ENCODE data around the gene VTN.

The VTN gene

GRCh38 chr17:28368915-28369683, 1.0 kb downstream of the VTN start:
- H3K36me3 ChIP-seq (ENCODE audit: insufficient read depth, low read length), result no peaks in the 10 kb centered on the region
- H3K9ac ChIP-seq (ENCODE audit: low read depth, low read length), result no peak overlapping the region
- peaks cover 13% of the 10 kb centered on the region for H3K4me1 ChIP-seq (ENCODE audit: insufficient read depth, low read length)
- H3K9me3 ChIP-seq (ENCODE audit: control insufficient read depth, insufficient read depth, low read length), result no peaks in the 10 kb centered on the region

- Histone ChIP-seq H3K9me3 (ENCODE audit: control insufficient read depth, insufficient read depth, low read length) (no peaks in the 10 kb centered on the region), H3K9ac (ENCODE audit: low read depth, low read length) (no peak overlapping the region), H3K36me3 (ENCODE audit: insufficient read depth, low read length) (no peaks in the 10 kb centered on the region), H3K4me1 (ENCODE audit: insufficient read depth, low read length) (peaks cover 13% of the 10 kb centered on the region)
These were observed 1.7 kb downstream of the VTN start for GRCh38 chr17:28368306-28368831.

DNA sequence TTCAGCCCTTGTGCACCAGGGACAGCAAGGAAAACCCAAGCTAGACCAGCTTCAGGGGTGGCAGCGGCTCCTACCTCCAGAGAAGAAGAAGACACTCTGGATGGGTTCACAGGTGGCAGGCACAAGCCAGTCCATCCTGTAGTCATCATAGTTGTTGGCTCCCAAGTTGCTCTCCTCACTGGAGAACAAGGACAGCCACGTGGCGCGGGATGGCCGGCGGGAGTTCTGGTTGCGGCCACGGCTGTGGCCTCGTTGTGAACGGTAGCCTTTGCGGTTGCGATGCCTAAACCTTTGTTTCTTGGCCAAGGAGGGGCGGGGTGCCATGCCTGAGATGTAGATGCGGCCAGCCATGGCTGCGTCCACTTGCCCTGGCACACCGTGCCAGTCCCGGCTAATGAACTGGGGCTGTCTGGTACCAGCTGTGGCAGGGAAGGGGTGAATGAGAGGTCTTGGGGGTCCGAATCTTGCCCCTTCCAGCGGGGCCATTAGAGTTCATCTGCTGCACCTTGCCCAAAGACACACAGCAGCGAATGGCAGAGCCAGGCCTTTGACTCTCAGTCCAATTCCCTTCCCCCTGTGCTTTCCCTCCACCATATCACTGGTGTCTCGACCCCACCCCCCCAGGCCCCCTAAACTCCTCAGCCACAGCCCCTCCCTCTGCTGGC, 2.3 kb downstream of the VTN start:
- H3K36me3 ChIP-seq (ENCODE audit: insufficient read depth, low read length), result no peaks in the 10 kb centered on the region; the same call in 1 of the 2 replicates
- H3K4me1 ChIP-seq (ENCODE audit: insufficient read depth, low read length), result peaks cover 13% of the 10 kb centered on the region
- no peaks in the 10 kb centered on the region for H3K9me3 ChIP-seq (ENCODE audit: control insufficient read depth, insufficient read depth, low read length)
- H3K9ac ChIP-seq (ENCODE audit: low read depth, low read length), result no peak overlapping the region

DNA sequence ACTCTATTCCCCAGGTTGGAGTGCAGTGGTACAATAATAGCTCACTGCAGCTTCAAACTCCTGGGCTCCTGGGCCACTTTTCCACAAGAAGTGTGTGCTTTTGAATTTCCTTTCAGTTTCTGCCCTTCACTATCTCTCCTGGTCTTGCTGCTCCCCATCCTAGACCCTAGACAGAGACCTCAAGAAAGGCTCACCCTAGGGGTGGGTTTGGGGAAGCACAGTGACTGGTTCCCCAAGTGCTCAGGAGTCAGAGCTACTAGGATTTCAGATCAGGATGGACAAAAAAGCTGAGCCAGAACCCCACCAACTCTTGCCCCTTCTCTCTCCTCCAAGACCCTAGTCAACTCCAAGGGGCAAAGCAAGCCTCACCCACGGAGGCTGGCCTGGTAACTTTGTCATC, 3.5 kb downstream of the VTN start:
- H3K36me3 ChIP-seq (ENCODE audit: insufficient read depth, low read length), result no peaks in the 10 kb centered on the region; the same call in 1 of the 2 replicates
- H3K9me3 ChIP-seq (ENCODE audit: control insufficient read depth, insufficient read depth, low read length), result no peaks in the 10 kb centered on the region
- H3K4me1 ChIP-seq (ENCODE audit: insufficient read depth, low read length), result peaks cover 13% of the 10 kb centered on the region
- no peak overlapping the region for H3K9ac ChIP-seq (ENCODE audit: low read depth, low read length)

GRCh38 chr17:28365487-28365886, 4.6 kb downstream of the VTN start:
- no peaks in the 10 kb centered on the region for H3K9me3 ChIP-seq (ENCODE audit: control insufficient read depth, insufficient read depth, low read length)
- H3K9ac ChIP-seq (ENCODE audit: low read depth, low read length), result no peak overlapping the region
- H3K4me1 ChIP-seq (ENCODE audit: insufficient read depth, low read length), result peaks cover 7% of the 10 kb centered on the region
- no peaks in the 10 kb centered on the region; the same call in 1 of the 2 replicates for H3K36me3 ChIP-seq (ENCODE audit: insufficient read depth, low read length)

DNA sequence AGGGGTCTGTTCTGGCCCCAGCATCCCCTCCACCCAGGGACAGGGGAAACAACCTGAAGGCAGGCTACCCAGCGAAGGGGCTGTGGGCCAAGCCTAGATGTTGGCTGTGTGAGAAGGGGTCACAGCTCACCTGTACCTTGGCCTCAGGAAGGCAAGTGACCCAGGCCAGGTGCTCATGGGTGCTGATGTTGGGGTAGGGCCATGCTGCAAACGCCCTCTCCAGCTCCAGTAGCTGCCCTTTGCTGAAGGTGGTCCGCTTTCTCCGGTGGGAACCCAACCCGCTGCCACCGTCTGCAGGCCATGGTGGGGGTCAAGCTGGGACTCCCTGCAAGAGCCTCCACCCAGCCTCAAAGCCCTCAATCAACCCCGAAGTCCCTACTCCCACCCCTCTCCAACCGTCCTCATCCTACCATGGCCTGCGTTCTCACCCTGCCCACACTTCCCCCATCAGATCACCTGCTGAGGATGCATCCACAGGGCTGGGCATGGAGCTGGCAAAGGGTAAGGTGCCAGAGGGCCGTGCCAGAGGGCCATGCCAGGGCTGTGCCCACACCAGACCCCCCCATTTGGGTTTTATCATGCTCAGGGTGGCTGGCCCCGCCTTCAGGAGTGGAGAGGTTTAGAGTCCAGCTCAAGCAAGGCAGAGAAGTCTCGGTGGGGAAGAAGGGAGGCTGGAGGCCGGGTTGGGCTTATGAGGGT, 5.3 kb downstream of the VTN start, which contains the start of gene SEBOX:
SEBOX (minus strand) TSS at position 535 of the 699 bp plus-strand sequence; CDS start at position 487, 48 bp downstream.
- peaks cover under 1% of the 10 kb centered on the region; the same call in 1 of the 2 replicates for H3K4me1 ChIP-seq (ENCODE audit: insufficient read depth, low read length)
- no peaks in the 10 kb centered on the region for H3K9me3 ChIP-seq (ENCODE audit: control insufficient read depth, insufficient read depth, low read length)
- no peak within 1 kb of the TSS for H3K9ac ChIP-seq (ENCODE audit: low read depth, low read length)
- H3K36me3 ChIP-seq (ENCODE audit: insufficient read depth, low read length), result no peaks in the 10 kb centered on the region; the same call in 1 of the 2 replicates

GRCh38 chr17:28363776-28364650, 6.1 kb downstream of the VTN start:
- Histone ChIP-seq H3K36me3 (ENCODE audit: insufficient read depth, low read length) (peaks cover 5% of the 10 kb centered on the region; the same call in 1 of the 2 replicates), H3K4me1 (ENCODE audit: insufficient read depth, low read length) (no peaks in the 10 kb centered on the region), H3K9ac (ENCODE audit: low read depth, low read length) (no peak overlapping the region), H3K9me3 (ENCODE audit: control insufficient read depth, insufficient read depth, low read length) (no peaks in the 10 kb centered on the region)

- Histone ChIP-seq H3K9me3 (ENCODE audit: control insufficient read depth, insufficient read depth, low read length) (no peaks in the 10 kb centered on the region), H3K9ac (ENCODE audit: low read depth, low read length) (no peak overlapping the region), H3K36me3 (ENCODE audit: insufficient read depth, low read length) (peaks cover 5% of the 10 kb centered on the region; the same call in 1 of the 2 replicates), H3K4me1 (ENCODE audit: insufficient read depth, low read length) (peaks cover 4% of the 10 kb centered on the region)
These were observed 6.9 kb downstream of the VTN start for GRCh38 chr17:28363186-28363585.

- peaks cover 11% of the 10 kb centered on the region for H3K36me3 ChIP-seq (ENCODE audit: insufficient read depth, low read length)
- H3K4me1 ChIP-seq (ENCODE audit: insufficient read depth, low read length), result peaks cover 12% of the 10 kb centered on the region
- H3K9ac ChIP-seq (ENCODE audit: low read depth, low read length), result peak overlapping the region; percentile 98
- H3K9me3 ChIP-seq (ENCODE audit: control insufficient read depth, insufficient read depth, low read length), result no peaks in the 10 kb centered on the region
These were observed 12.3 kb downstream of the VTN start for GRCh38 chr17:28357901-28358197.

GRCh38 chr17:28357061-28357900, 12.8 kb downstream of the VTN start, which contains the start of gene POLDIP2:
POLDIP2 (minus strand) TSS chr17:28357527; CDS start chr17:28357448, 79 bp downstream.
- Histone ChIP-seq H3K9ac (ENCODE audit: low read depth, low read length) (peak within 1 kb of the TSS; percentile 98), H3K9me3 (ENCODE audit: control insufficient read depth, insufficient read depth, low read length) (no peaks in the 10 kb centered on the region), H3K36me3 (ENCODE audit: insufficient read depth, low read length) (peaks cover 14% of the 10 kb centered on the region), H3K4me1 (ENCODE audit: insufficient read depth, low read length) (peaks cover 12% of the 10 kb centered on the region)

GRCh38 chr17:28350271-28350670, 19.8 kb downstream of the VTN start:
- no peaks in the 10 kb centered on the region for H3K9me3 ChIP-seq (ENCODE audit: control insufficient read depth, insufficient read depth, low read length)
- peaks cover 38% of the 10 kb centered on the region for H3K36me3 ChIP-seq (ENCODE audit: insufficient read depth, low read length)
- no peak overlapping the region for H3K9ac ChIP-seq (ENCODE audit: low read depth, low read length)
- peaks cover 19% of the 10 kb centered on the region; the same call in 1 of the 2 replicates for H3K4me1 ChIP-seq (ENCODE audit: insufficient read depth, low read length)

- H3K9ac ChIP-seq (ENCODE audit: low read depth, low read length), result no peak overlapping the region
- peaks cover 44% of the 10 kb centered on the region for H3K36me3 ChIP-seq (ENCODE audit: insufficient read depth, low read length)
These were observed 21.1 kb downstream of the VTN start for GRCh38 chr17:28348979-28349378.

More at GRCh38 chr17:28348979-28349378, 21.1 kb downstream of the VTN start:
- Histone ChIP-seq H3K9me3 (ENCODE audit: control insufficient read depth, insufficient read depth, low read length) (no peaks in the 10 kb centered on the region), H3K4me1 (ENCODE audit: insufficient read depth, low read length) (peaks cover 19% of the 10 kb centered on the region; the same call in 1 of the 2 replicates)

All from ES-I3 (cell line).